ENCODE data around the gene MACF1. TPM values are rescaled to one million over a fixed set of nuclear protein-coding genes. Genes with fewer than 3 reads are reported as not detected.

MACF1 gene
- total RNA-seq, 1 experiment from 2014 or later, result 190 TPM

DNA sequence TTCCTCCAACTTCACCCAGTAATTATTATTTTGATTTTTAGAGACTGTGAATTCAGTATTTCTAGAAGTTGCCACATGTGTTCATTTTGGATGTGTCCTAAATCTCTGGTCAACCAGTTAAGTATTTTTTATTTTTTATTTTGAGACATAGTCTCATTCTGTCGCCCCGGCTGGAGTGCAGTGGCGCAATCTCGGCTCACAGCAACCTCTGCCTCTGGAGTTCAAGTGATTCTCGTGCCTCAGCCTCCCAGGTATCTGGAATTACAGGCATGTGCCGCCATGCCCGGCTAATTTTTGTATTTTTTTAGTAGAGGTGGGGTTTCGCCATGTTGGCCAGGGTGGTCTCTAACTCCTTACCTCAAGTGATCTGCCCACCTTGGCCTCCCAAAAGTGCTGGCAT, 8.0 kb downstream of the MACF1 start:
- no peak overlapping the region for H3T11ph ChIP-seq (ENCODE audit: low read length)
- no peaks in the 10 kb centered on the region for H4K20me1 ChIP-seq (ENCODE audit: control insufficient read depth, insufficient read depth, insufficient read length)
- H2BK12ac ChIP-seq (ENCODE audit: insufficient read length, low read depth, low read length), result no peak overlapping the region
- H4K8ac ChIP-seq (replicated peaks; ENCODE audit: insufficient read length, low read depth, low read length), result no peak overlapping the region
- Mint-ChIP-seq H3K4me3 (no peak overlapping the region), H3K4me1 (peaks cover 38% of the 10 kb centered on the region in 2 experiments), H3K27me3 (ENCODE audit: low read depth) (no peaks in the 10 kb centered on the region), H3K27ac (peak overlapping the region in 1 of 3 experiments; percentile 31; a peak in 1 of 7 replicates), H3K36me3 (ENCODE audit: insufficient read depth in 1 of 3, low read depth in 3 of 3) (peaks cover 0 to 3% (median 2%) of the 10 kb centered on the region in 3 experiments; a peak in 1 of 7 replicates), H3K9me3 (no peaks in the 10 kb centered on the region)
- no peak overlapping the region for H2BK20ac ChIP-seq (ENCODE audit: low read depth, low read length, poor library complexity, severe bottlenecking)
- no peak overlapping the region for H3K27ac ChIP-seq (ENCODE audit: insufficient read length, low read depth, low read length)
- H2AK5ac ChIP-seq (ENCODE audit: insufficient read length, low read length), result no peak overlapping the region
- no peak overlapping the region for H3K4ac ChIP-seq (ENCODE audit: low read depth, low read length)
- TF ChIP-seq, protein P1, sequence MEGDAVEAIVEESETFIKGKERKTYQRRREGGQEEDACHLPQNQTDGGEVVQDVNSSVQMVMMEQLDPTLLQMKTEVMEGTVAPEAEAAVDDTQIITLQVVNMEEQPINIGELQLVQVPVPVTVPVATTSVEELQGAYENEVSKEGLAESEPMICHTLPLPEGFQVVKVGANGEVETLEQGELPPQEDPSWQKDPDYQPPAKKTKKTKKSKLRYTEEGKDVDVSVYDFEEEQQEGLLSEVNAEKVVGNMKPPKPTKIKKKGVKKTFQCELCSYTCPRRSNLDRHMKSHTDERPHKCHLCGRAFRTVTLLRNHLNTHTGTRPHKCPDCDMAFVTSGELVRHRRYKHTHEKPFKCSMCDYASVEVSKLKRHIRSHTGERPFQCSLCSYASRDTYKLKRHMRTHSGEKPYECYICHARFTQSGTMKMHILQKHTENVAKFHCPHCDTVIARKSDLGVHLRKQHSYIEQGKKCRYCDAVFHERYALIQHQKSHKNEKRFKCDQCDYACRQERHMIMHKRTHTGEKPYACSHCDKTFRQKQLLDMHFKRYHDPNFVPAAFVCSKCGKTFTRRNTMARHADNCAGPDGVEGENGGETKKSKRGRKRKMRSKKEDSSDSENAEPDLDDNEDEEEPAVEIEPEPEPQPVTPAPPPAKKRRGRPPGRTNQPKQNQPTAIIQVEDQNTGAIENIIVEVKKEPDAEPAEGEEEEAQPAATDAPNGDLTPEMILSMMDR (conservative IDR thresholded peaks at IDR 0.05), result no peak
- peaks cover 20% of the 10 kb centered on the region; the same call in 1 of the 2 replicates for H3K4me1 ChIP-seq (ENCODE audit: insufficient read depth, low read length)
- no CpG with 5 or more reads among the region's 8 CpGs for WGBS (ENCODE audit: extremely low coverage, insufficient read length, low lambda C conversion rate)
- H3K23me2 ChIP-seq (ENCODE audit: insufficient read length, low read depth, low read length, poor library complexity, severe bottlenecking), result no peaks in the 10 kb centered on the region
- no peak overlapping the region for H3K9ac ChIP-seq (ENCODE audit: extremely low read depth, insufficient read length, low read length)
- H2BK120ac ChIP-seq (ENCODE audit: low read depth, low read length, poor library complexity, severe bottlenecking), result no peak overlapping the region
- H4K5ac ChIP-seq (ENCODE audit: insufficient read length, low read depth, low read length), result no peak overlapping the region
- no peaks in the 10 kb centered on the region for H3K9me3 ChIP-seq (ENCODE audit: control insufficient read depth, low read depth, low read length)
- no peak overlapping the region for H3K18ac ChIP-seq (ENCODE audit: insufficient read length, low read depth, low read length)
- no peak overlapping the region for H3K4me2 ChIP-seq (ENCODE audit: insufficient read depth, insufficient read length, low read length)
- no peak overlapping the region for H2BK5ac ChIP-seq (ENCODE audit: insufficient read length, low read length)
- H2BK15ac ChIP-seq (ENCODE audit: low read depth, low read length), result no peak overlapping the region
- H2AFZ ChIP-seq (ENCODE audit: low read length), result no peak overlapping the region
- H3K27me3 ChIP-seq (ENCODE audit: insufficient read depth, low read length), result no peaks in the 10 kb centered on the region
- H3K79me1 ChIP-seq (ENCODE audit: insufficient read depth, low read depth, low read length, poor library complexity, severe bottlenecking), result peaks cover 6% of the 10 kb centered on the region
- H3K14ac ChIP-seq (ENCODE audit: insufficient read depth, low read length), result no peak overlapping the region
- no peak overlapping the region for H4K91ac ChIP-seq (ENCODE audit: insufficient read length, low read depth, low read length)
- H3K23ac ChIP-seq (ENCODE audit: insufficient read length, low read depth, low read length), result no peak overlapping the region
- H3K56ac ChIP-seq (ENCODE audit: insufficient read length, low read depth, low read length), result no peak overlapping the region
- peaks cover 24% of the 10 kb centered on the region; the same call in 1 of the 2 replicates for H3K79me2 ChIP-seq (ENCODE audit: insufficient read depth, low read length)
- no peak for DNase-seq
